Ovary (tissue), 9 donors: ENCODE results near the gene C16orf89. TPM values are rescaled to one million over a fixed set of nuclear protein-coding genes. Genes with fewer than 3 reads are reported as not detected.
"Not testable (repeated sequence)": the region's sequence is repeated elsewhere in the genome, so short reads cannot be mapped to it uniquely, and the experiment has no call there.

Experiments
- DNase-seq, 5 donors: peaks; one replicate each; pipeline ENCODE4 v3.0.0-alpha.2; 2019 to 2020
- H3K27ac ChIP-seq, 2 donors: fragments of 200-600 bp; one replicate each; pipeline versions ENCODE4 v1.5.1 to v1.8.0; 2019 to 2022
- H3K27me3 ChIP-seq: fragments of 200-600 bp; one replicate; pipeline ENCODE4 v1.8.0; 2022
- H3K36me3 ChIP-seq: fragments of 200-600 bp; sonication (generic); one replicate; pipeline ENCODE4 v1.5.1; 2019
- H3K4me1 ChIP-seq: one replicate; pipeline ENCODE4 v1.8.1; 2013; ENCODE audit warnings: mild to moderate bottlenecking, moderate library complexity; ENCODE audit not compliant: insufficient read depth
- H3K4me3 ChIP-seq: fragments of 200-600 bp; sonication (generic); one replicate; pipeline ENCODE4 v1.5.1; 2017
- H3K9me3 ChIP-seq, 2 donors: fragments of 200-600 bp in 1 of 2; sonication (generic) in 1 of 2; one replicate each; pipeline versions ENCODE4 v1.5.1 to v1.8.1; 2013 to 2019; ENCODE audit warnings: mild to moderate bottlenecking in 1 of 2, moderate library complexity in 1 of 2
- CTCF ChIP-seq, 3 donors: fragments of 450-650 bp in 2 of 3; fragments of 200-600 bp in 1 of 3; IDR thresholded peaks; one replicate each; pipeline versions ENCODE4 v1.5.1 to v1.8.0; 2016 to 2022; ENCODE audit warnings: antibody characterized with exemption in 3 of 3, mild to moderate bottlenecking in 1 of 3
- EP300 ChIP-seq: sonication (generic); formaldehyde crosslinking; IDR thresholded peaks from one replicate; pipeline ENCODE4 v1.6.1; 2017; ENCODE audit warnings: antibody characterized with exemption
- POLR2A ChIP-seq: fragments of 450-650 bp; IDR thresholded peaks from one replicate; pipeline ENCODE4 v1.6.1; 2017; ENCODE audit warnings: antibody characterized with exemption, mild to moderate bottlenecking, moderate library complexity
- WGBS, 3 donors: extraction: QIAGEN DNeasy Blood & Tissue Kit in 1 of 3; methylation state at CpG; one replicate each; pipeline versions ENCODE4 v1.1.5 to v1.1.7; 2013 to 2017; 5-methylcytosine and 5-hydroxymethylcytosine counted together
- intact Hi-C, 4 donors: fragments of 100-400 bp; cut with DNase I; formaldehyde crosslinking; loops; one replicate each; pipeline versions ENCODE4 v1.11.0 to v1.15.1; 2022 to 2023
- polyA plus RNA-seq, 2 donors: library from polyadenylated mRNA; stranded (reverse); fragments of 200-250 nt in 1 of 2; fragments of 350-450 nt in 1 of 2; fragmentation: Illumina TruSeq in 1 of 2; extraction: RNeasy Lipid Tissue Mini Kit (QIAGEN cat#74804) in 1 of 2; gene quantifications; one replicate each; pipeline ENCODE4 v1.2.3, GENCODE V29; 2013 to 2014
- total RNA-seq, 7 donors: library from RNA; depleted of rRNA in 2 of 7; stranded (reverse); fragments of >200 nt in 2 of 7; fragmentation: NEBNext Ultra II Directional in 3 of 7; extraction: Animal tissue kit (Norgen Biotek cat#: 25700) in 3 of 7; gene quantifications; one replicate each; pipeline versions ENCODE4 v1.1.0 to v1.2.4, GENCODE V29; 2016 to 2023
- donor health status: DM: no; HTN: no; CAD: no; lungs with moderate emphysema.
- donor health status: DM: no; HTN: no; CAD: no.
- donor health status: Bipolar disorder and iron deficiency.
- donor health status: DM: yes; HTN: yes; CAD: no.
- donor health status: DM: no; HTN: no; CAD: no.
- donor health status: DM: yes; HTN: yes; CAD: no.

The C16orf89 gene
- total and polyA plus RNA-seq, 9 donors = 0.37 to 17.5 (median 3.2) TPM; not detected in 1

GRCh38 chr16:5078626-5079025 is 12.9 kb upstream of the C16orf89 start:
- Histone ChIP-seq H3K27ac (no peak overlapping the region), H3K4me1 (no peaks in the 10 kb centered on the region), H3K27me3 (no peaks in the 10 kb centered on the region), H3K4me3 (no peak overlapping the region), H3K36me3 (no peaks in the 10 kb centered on the region), H3K9me3 (no peaks in the 10 kb centered on the region)
- DNase-seq = no peak
- 89 to 91% (median 90%) methylated on average over 17 of the region's 17 CpGs for WGBS, 3 donors
- TF ChIP-seq EP300 (no peak), CTCF (IDR thresholded peaks at IDR 0.05) (no peak), POLR2A (no peak)
- intact Hi-C loops = no loop called here

GRCh38 chr16:5077304-5077703 is 11.5 kb upstream of the C16orf89 start:
- H3K4me3 ChIP-seq = no peak overlapping the region

GRCh38 chr16:5075637-5076036 is 9.9 kb upstream of the C16orf89 start:
- Histone ChIP-seq H3K4me1 (no peaks in the 10 kb centered on the region), H3K9me3 (no peaks in the 10 kb centered on the region), H3K27ac (no peak overlapping the region), H3K36me3 (no peaks in the 10 kb centered on the region), H3K27me3 (no peaks in the 10 kb centered on the region), H3K4me3 (no peak overlapping the region)
- 80 to 85% (median 84%) methylated on average over 5 of the region's 5 CpGs for WGBS, 3 donors
- no peak for TF ChIP-seq CTCF (IDR thresholded peaks at IDR 0.05)
- TF ChIP-seq EP300 = no peak
- no peak for TF ChIP-seq POLR2A
- intact Hi-C loops = no loop called here
- no peak for DNase-seq

More at GRCh38 chr16:5077304-5077703, 11.5 kb upstream of the C16orf89 start:
- DNase-seq = no peak
- Histone ChIP-seq H3K36me3 (no peaks in the 10 kb centered on the region), H3K27ac (no peak overlapping the region), H3K9me3 (no peaks in the 10 kb centered on the region), H3K27me3 (no peaks in the 10 kb centered on the region), H3K4me1 (no peaks in the 10 kb centered on the region)
- WGBS, 3 donors = 92 to 97% (median 94%) methylated on average over 13 of the region's 13 CpGs
- TF ChIP-seq POLR2A = no peak
- intact Hi-C loops = no loop called here

- H3K27me3 ChIP-seq, DNase-seq, H3K9me3 ChIP-seq, H3K4me3 ChIP-seq, H3K4me1 ChIP-seq, H3K27ac ChIP-seq, H3K36me3 ChIP-seq, intact Hi-C loops: not testable (repeated sequence)
- 92 to 94% (median 93%) methylated on average over 15 of the region's 15 CpGs for WGBS, 3 donors
These were observed 8.0 kb upstream of the C16orf89 start for GRCh38 chr16:5073771-5074170.

GRCh38 chr16:5073279-5073629 is 7.5 kb upstream of the C16orf89 start:
- Histone ChIP-seq H3K27ac (no peak overlapping the region), H3K27me3 (no peaks in the 10 kb centered on the region), H3K9me3 (no peaks in the 10 kb centered on the region), H3K4me3 (no peak overlapping the region), H3K4me1 (no peaks in the 10 kb centered on the region), H3K36me3 (no peaks in the 10 kb centered on the region)
- WGBS, 3 donors = 75 to 81% (median 76%) methylated on average over 2 of the region's 2 CpGs
- TF ChIP-seq CTCF (IDR thresholded peaks at IDR 0.05) (no peak), EP300 (no peak), POLR2A (no peak)
- intact Hi-C loops = no loop called here
- no peak for DNase-seq
